SK-N-SH (cell line): Measurements from ENCODE around the gene TRDMT1. TPM values are rescaled to one million over a fixed set of nuclear protein-coding genes. Genes with fewer than 3 reads are reported as not detected.

ENCODE experiments used
- CTCF ChIA-PET: fragments of 300-600, 350-600 bp; formaldehyde crosslinking; extraction: SDS; loops from one replicate; lab custom pipeline; 2021; lab: Yijun Ruan, JAX
- POLR2A ChIA-PET: fragments of 350-600 bp; sonication (Branson Sonifier 250); formaldehyde crosslinking; extraction: SDS; loops from one replicate; lab custom pipeline; 2020; ENCODE audit warnings: antibody characterized with exemption, inconsistent platforms; lab: Yijun Ruan, JAX
- DNase-seq: peaks from one replicate; pipeline ENCODE4 v3.0.0; 2012
- H2AFZ ChIP-seq: fragments of 200-600 bp; sonication (generic); 2 replicates; pipeline ENCODE4 v1.8.1; 2016; ENCODE audit warnings: antibody characterized with exemption, mild to moderate bottlenecking, low read depth
- H3F3A ChIP-seq: fragments of 200-600 bp; sonication (generic); replicated peaks from 2 replicates; pipeline ENCODE3; 2016; ENCODE audit warnings: antibody characterized with exemption, mild to moderate bottlenecking; ENCODE audit not compliant: insufficient read depth
- H3K27ac ChIP-seq, 2 experiments: fragments of 200-500 bp in 1 of 2; fragments of 200-600 bp in 1 of 2; sonication (Bioruptor generic) in 1 of 2; sonication (generic), shearing (Covaris generic) in 1 of 2; 2 replicates each; pipeline versions ENCODE4 v1.5.1 to v1.6.1; 2014 to 2016; ENCODE audit warnings: low read depth in 2 of 2, inconsistent platforms in 1 of 2, low read length in 1 of 2, mild to moderate bottlenecking in 1 of 2, mixed read lengths in 1 of 2
- H3K27me3 ChIP-seq: fragments of 200-600 bp; sonication (generic), shearing (Covaris generic); 2 replicates; pipeline ENCODE4 v1.6.1; 2016; ENCODE audit warnings: mixed run types; ENCODE audit not compliant: insufficient read depth
- H3K36me3 ChIP-seq, 2 experiments: fragments of 200-500 bp in 1 of 2; fragments of 200-600 bp in 1 of 2; sonication (Bioruptor generic) in 1 of 2; sonication (generic) in 1 of 2; replicated peaks in 1 of 2; 2 replicates each; pipeline versions ENCODE3 to v1.5.1; 2014 to 2016; ENCODE audit warnings: low read length in 1 of 2, mild to moderate bottlenecking in 1 of 2; ENCODE audit not compliant: insufficient read depth in 2 of 2, control insufficient read depth in 1 of 2
- H3K4me1 ChIP-seq, 2 experiments: fragments of 200-500 bp in 1 of 2; fragments of 200-600 bp in 1 of 2; sonication (Bioruptor generic) in 1 of 2; sonication (generic), shearing (Covaris generic) in 1 of 2; 2 replicates each; pipeline versions ENCODE4 v1.5.1 to v1.6.1; 2014 to 2016; ENCODE audit warnings: low read depth in 1 of 2, low read length in 1 of 2, mixed run types in 1 of 2; ENCODE audit not compliant: insufficient read depth in 2 of 2, control insufficient read depth in 1 of 2
- H3K4me2 ChIP-seq: fragments of 200-600 bp; sonication (generic), shearing (Covaris generic); 2 replicates; pipeline ENCODE4 v1.6.1; 2017; ENCODE audit warnings: mixed run types
- H3K4me3 ChIP-seq, 2 experiments: fragments of 200-500 bp in 1 of 2; fragments of 200-600 bp in 1 of 2; sonication (Bioruptor generic) in 1 of 2; sonication (generic), shearing (Covaris generic) in 1 of 2; 2 replicates each; pipeline versions ENCODE4 v1.5.1 to v1.8.1; 2014 to 2016; ENCODE audit warnings: low read depth in 2 of 2, inconsistent platforms in 1 of 2, low read length in 1 of 2, mild to moderate bottlenecking in 1 of 2, mixed read lengths in 1 of 2, moderate library complexity in 1 of 2
- H3K79me2 ChIP-seq: fragments of 200-600 bp; sonication (generic); 2 replicates; pipeline ENCODE4 v1.8.1; 2017; ENCODE audit warnings: mild to moderate bottlenecking; ENCODE audit not compliant: insufficient read depth
- H3K9ac ChIP-seq: fragments of 200-600 bp; sonication (generic); 2 replicates; pipeline ENCODE4 v1.6.1; 2017; ENCODE audit warnings: mixed run types
- H3K9me2 ChIP-seq: fragments of 200-600 bp; sonication (generic); 2 replicates; pipeline ENCODE4 v1.6.1; 2017; ENCODE audit warnings: mixed run types
- H3K9me3 ChIP-seq: fragments of 200-600 bp; sonication (generic); 2 replicates; pipeline ENCODE4 v1.6.1; 2017; ENCODE audit warnings: mixed run types, mild to moderate bottlenecking, moderate library complexity
- H4K20me1 ChIP-seq: fragments of 200-600 bp; sonication (generic); 2 replicates; pipeline ENCODE4 v1.6.1; 2017; ENCODE audit warnings: mild to moderate bottlenecking, mixed run types; ENCODE audit not compliant: insufficient read depth
- ELF1 ChIP-seq: IDR thresholded peaks from 2 replicates; pipeline ENCODE4 v1.4.0; 2012
- IRF3 ChIP-seq: fragments of 150-350 bp; IDR thresholded peaks from 2 replicates; pipeline ENCODE4 v1.6.1; 2016; ENCODE audit warnings: mild to moderate bottlenecking, low read depth, low read length
- JUND ChIP-seq: IDR thresholded peaks from 2 replicates; pipeline ENCODE4 v1.4.0; 2012
- MEF2A ChIP-seq: IDR thresholded peaks from 2 replicates; pipeline ENCODE4 v1.4.0; 2012; ENCODE audit warnings: low read depth, borderline replicate concordance
- MXI1 ChIP-seq: IDR thresholded peaks from 2 replicates; pipeline ENCODE4 v1.6.1; 2012; ENCODE audit warnings: mild to moderate bottlenecking, low read depth, low read length, improper control_type of control experiment
- NRF1 ChIP-seq: IDR thresholded peaks from 2 replicates; pipeline ENCODE4 v1.6.1; 2012; ENCODE audit warnings: low read depth, mild to moderate bottlenecking, low read length
- PBX3 ChIP-seq: IDR thresholded peaks from 2 replicates; pipeline ENCODE4; 2012
- RAD21 ChIP-seq: IDR thresholded peaks from 2 replicates; pipeline ENCODE4 v1.6.1; 2012; ENCODE audit warnings: mild to moderate bottlenecking, low read length
- RCOR1 ChIP-seq: fragments of 150-350 bp; IDR thresholded peaks from 2 replicates; pipeline ENCODE4 v1.6.1; 2017; ENCODE audit warnings: antibody characterized with exemption, low read length
- SMC3 ChIP-seq: IDR thresholded peaks from 2 replicates; pipeline ENCODE4 v1.6.1; 2012; ENCODE audit warnings: low read depth, low read length, improper control_type of control experiment
- TCF12 ChIP-seq: IDR thresholded peaks from 2 replicates; pipeline ENCODE4 v1.4.0; 2012
- TEAD4 ChIP-seq: IDR thresholded peaks from 2 replicates; pipeline ENCODE4 v1.4.0; 2012; ENCODE audit warnings: mild to moderate bottlenecking, borderline replicate concordance; ENCODE audit not compliant: insufficient read depth
- YY1 ChIP-seq: IDR thresholded peaks from 2 replicates; pipeline ENCODE4 v1.4.0; 2012; ENCODE audit warnings: low read depth, mild to moderate bottlenecking
- WGBS: methylation state at CpG from one replicate; pipeline ENCODE4 v1.1.6; 2017; ENCODE audit warnings: low lambda C conversion rate; 5-methylcytosine and 5-hydroxymethylcytosine counted together
- polyA plus RNA-seq, 3 experiments: library from polyadenylated mRNA; depleted of rRNA; stranded (reverse); fragments of >200 nt; gene quantifications; 2 replicates each; pipeline ENCODE4 v1.2.3, GENCODE V29; 2012

TRDMT1 gene
- polyA plus RNA-seq, 1 of the 3 experiments (the other 2 are of a cell fraction), result 3.1 TPM

- CTCF ChIA-PET, result interaction anchor here (1.3 kb wide), 1 partner anchor 16 kb away, joined by 3 read pairs; no protein-coding TSS in a partner anchor
Measured at GRCh38 chr10:17210361-17210760, 8.9 kb upstream of the TRDMT1 start.

GRCh38 chr10:17209881-17210280 is 8.4 kb upstream of the TRDMT1 start:
- CTCF ChIA-PET, result no interaction called here
- DNase-seq, result no peak
- no peak overlapping the region for H2AFZ ChIP-seq
- 42% methylated on average over 2 of the region's 2 CpGs for WGBS
- POLR2A ChIA-PET, result no interaction called here
- no peaks in the 10 kb centered on the region for H3K27me3 ChIP-seq
- TF ChIP-seq SMC3 (no peak), MXI1 (no peak), TEAD4 (no peak), RAD21 (no peak), RCOR1 (no peak), ELF1 (no peak), PBX3 (no peak), IRF3 (no peak), JUND (no peak), YY1 (no peak), NRF1 (no peak), MEF2A (no peak)
- H3K4me2 ChIP-seq, result peak overlapping the region; percentile 69
- H3F3A ChIP-seq, result peaks cover 63% of the 10 kb centered on the region
- peaks cover 48% of the 10 kb centered on the region for H3K79me2 ChIP-seq
- H3K27ac ChIP-seq, result peak overlapping the region; percentile 76 to 98; a peak in 3 of 4 replicates
- peaks cover 0 to 62% of the 10 kb centered on the region in 2 experiments; a peak in 3 of 4 replicates for H3K4me1 ChIP-seq
- no peak overlapping the region for H3K4me3 ChIP-seq
- H3K9me3 ChIP-seq, result no peaks in the 10 kb centered on the region
- H3K9ac ChIP-seq, result peak overlapping the region; percentile 63; the same call in 1 of the 2 replicates
- no peaks in the 10 kb centered on the region for H4K20me1 ChIP-seq
- H3K9me2 ChIP-seq, result no peaks in the 10 kb centered on the region
- no peaks in the 10 kb centered on the region for H3K36me3 ChIP-seq

More at GRCh38 chr10:17210361-17210760, 8.9 kb upstream of the TRDMT1 start:
- no peak overlapping the region for H2AFZ ChIP-seq
- no peaks in the 10 kb centered on the region for H3K36me3 ChIP-seq
- H3K9me3 ChIP-seq, result no peaks in the 10 kb centered on the region
- no peaks in the 10 kb centered on the region for H4K20me1 ChIP-seq
- peak; percentile 39; the same call in 1 of the 2 replicates for TF ChIP-seq TEAD4
- TF ChIP-seq TCF12, result peak; percentile 24; the same call in 1 of the 2 replicates
- no peak for TF ChIP-seq NRF1
- H3K27me3 ChIP-seq, result no peaks in the 10 kb centered on the region
- peaks cover 0 to 63% of the 10 kb centered on the region in 2 experiments; a peak in 3 of 4 replicates for H3K4me1 ChIP-seq
- peaks cover 48% of the 10 kb centered on the region for H3K79me2 ChIP-seq
- DNase-seq, result no peak
- H3K9me2 ChIP-seq, result no peaks in the 10 kb centered on the region
- POLR2A ChIA-PET, result no interaction called here
- H3K27ac ChIP-seq, result peak overlapping the region; percentile 76 to 98; a peak in 3 of 4 replicates
- no peak overlapping the region for H3K4me3 ChIP-seq
- 58% methylated on average over 3 of the region's 3 CpGs for WGBS
- peak overlapping the region; percentile 63; the same call in 1 of the 2 replicates for H3K9ac ChIP-seq
- peaks cover 63% of the 10 kb centered on the region for H3F3A ChIP-seq
- H3K4me2 ChIP-seq, result peak overlapping the region; percentile 69
